Immature natural killer cell (primary cell): ENCODE data around the gene SSTR5. TPM values are rescaled to one million over a fixed set of nuclear protein-coding genes. Genes with fewer than 3 reads are reported as not detected.

Source experiments
- DNase-seq, 3 donors: peaks; one replicate each; pipeline ENCODE4 v3.0.0; 2022; ENCODE audit warnings: mixed read lengths in 1 of 3
- H3K27ac Mint-ChIP-seq, 6 donors: one replicate each; pipeline ENCODE4 v1.8.0; 2020; ENCODE audit warnings: mixed read lengths in 6 of 6, mild to moderate bottlenecking in 5 of 6, inconsistent platforms in 4 of 6, moderate library complexity in 3 of 6
- H3K27me3 Mint-ChIP-seq, 3 donors: one replicate each; pipeline ENCODE4 v1.8.0; 2020 to 2021; ENCODE audit warnings: low read depth in 3 of 3, mild to moderate bottlenecking in 3 of 3, mixed read lengths in 3 of 3, moderate library complexity in 3 of 3, inconsistent platforms in 1 of 3
- H3K36me3 Mint-ChIP-seq, 3 donors: one replicate each; pipeline ENCODE4 v1.8.0; 2020; ENCODE audit warnings: mixed read lengths in 3 of 3, inconsistent platforms in 2 of 3, mild to moderate bottlenecking in 2 of 3
- H3K4me1 Mint-ChIP-seq, 2 donors: one replicate each; pipeline ENCODE4 v1.8.0; 2020; ENCODE audit warnings: inconsistent platforms in 2 of 2, mild to moderate bottlenecking in 2 of 2, mixed read lengths in 2 of 2, moderate library complexity in 1 of 2
- H3K4me3 Mint-ChIP-seq, 5 donors: one replicate each; pipeline ENCODE4 v1.8.0; 2020; ENCODE audit warnings: mild to moderate bottlenecking in 5 of 5, mixed read lengths in 5 of 5, inconsistent platforms in 3 of 5, moderate library complexity in 3 of 5
- H3K9me3 Mint-ChIP-seq, 6 donors: one replicate each; pipeline ENCODE4 v1.8.0; 2020; ENCODE audit warnings: mild to moderate bottlenecking in 6 of 6, mixed read lengths in 6 of 6, inconsistent platforms in 4 of 6, moderate library complexity in 3 of 6
- polyA plus RNA-seq, 3 donors: library from polyadenylated mRNA; unstranded; fragments of 300-500 nt; fragmentation: Illumina TruSeq; gene quantifications; one replicate each; pipeline ENCODE4 v1.2.3, GENCODE V29; 2021

The SSTR5 gene
- polyA plus RNA-seq, 3 donors from 2014 or later = not detected

DNA sequence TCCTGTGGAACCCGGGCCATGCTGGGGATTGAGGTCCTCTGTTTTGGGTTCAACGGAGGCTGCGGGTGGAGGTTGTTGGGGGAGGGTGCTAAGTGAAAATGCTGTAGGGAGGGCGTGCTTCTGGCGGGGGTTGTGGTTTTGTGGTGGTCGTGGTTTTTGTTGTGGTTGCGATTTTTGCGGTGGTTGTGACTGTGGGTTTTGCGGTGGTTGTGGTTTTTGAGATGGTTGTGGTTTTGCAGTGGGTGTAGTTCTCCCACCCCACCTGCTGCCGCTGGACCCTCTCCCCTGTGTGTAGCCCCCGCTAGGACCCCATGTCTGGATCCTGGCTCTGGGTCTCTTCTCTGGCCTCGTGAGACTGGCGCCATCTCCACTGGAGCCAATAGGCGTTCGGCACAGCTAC, 4.9 kb upstream of the SSTR5 start:
- Mint-ChIP-seq H3K27ac (peak overlapping the region in 4 of 6 donors; percentile 51 to 80 (median 58)), H3K27me3 (peaks cover 3 to 8% (median 5%) of the 10 kb centered on the region in 3 donors), H3K9me3 (no peaks in the 10 kb centered on the region), H3K4me3 (peak overlapping the region in 2 of 5 donors; percentile 30 to 54), H3K4me1 (no peaks in the 10 kb centered on the region), H3K36me3 (no peaks in the 10 kb centered on the region)
- DNase-seq = no peak

GRCh38 chr16:1068451-1068850, 4.1 kb upstream of the SSTR5 start:
- H3K27ac Mint-ChIP-seq = no peak overlapping the region
- no peak overlapping the region for H3K4me3 Mint-ChIP-seq
- DNase-seq = no peak
- H3K36me3 Mint-ChIP-seq = no peaks in the 10 kb centered on the region
- no peaks in the 10 kb centered on the region for H3K4me1 Mint-ChIP-seq
- H3K9me3 Mint-ChIP-seq = no peaks in the 10 kb centered on the region
- peaks cover 3 to 8% (median 5%) of the 10 kb centered on the region in 3 donors for H3K27me3 Mint-ChIP-seq

- DNase-seq = no peak
- peaks cover 3 to 8% (median 5%) of the 10 kb centered on the region in 3 donors for H3K27me3 Mint-ChIP-seq
- no peak overlapping the region for H3K27ac Mint-ChIP-seq
- H3K9me3 Mint-ChIP-seq = no peaks in the 10 kb centered on the region
- H3K36me3 Mint-ChIP-seq = no peaks in the 10 kb centered on the region
- no peaks in the 10 kb centered on the region for H3K4me1 Mint-ChIP-seq
- H3K4me3 Mint-ChIP-seq = no peak overlapping the region
Measured at GRCh38 chr16:1069154-1069553, 3.4 kb upstream of the SSTR5 start.

DNA sequence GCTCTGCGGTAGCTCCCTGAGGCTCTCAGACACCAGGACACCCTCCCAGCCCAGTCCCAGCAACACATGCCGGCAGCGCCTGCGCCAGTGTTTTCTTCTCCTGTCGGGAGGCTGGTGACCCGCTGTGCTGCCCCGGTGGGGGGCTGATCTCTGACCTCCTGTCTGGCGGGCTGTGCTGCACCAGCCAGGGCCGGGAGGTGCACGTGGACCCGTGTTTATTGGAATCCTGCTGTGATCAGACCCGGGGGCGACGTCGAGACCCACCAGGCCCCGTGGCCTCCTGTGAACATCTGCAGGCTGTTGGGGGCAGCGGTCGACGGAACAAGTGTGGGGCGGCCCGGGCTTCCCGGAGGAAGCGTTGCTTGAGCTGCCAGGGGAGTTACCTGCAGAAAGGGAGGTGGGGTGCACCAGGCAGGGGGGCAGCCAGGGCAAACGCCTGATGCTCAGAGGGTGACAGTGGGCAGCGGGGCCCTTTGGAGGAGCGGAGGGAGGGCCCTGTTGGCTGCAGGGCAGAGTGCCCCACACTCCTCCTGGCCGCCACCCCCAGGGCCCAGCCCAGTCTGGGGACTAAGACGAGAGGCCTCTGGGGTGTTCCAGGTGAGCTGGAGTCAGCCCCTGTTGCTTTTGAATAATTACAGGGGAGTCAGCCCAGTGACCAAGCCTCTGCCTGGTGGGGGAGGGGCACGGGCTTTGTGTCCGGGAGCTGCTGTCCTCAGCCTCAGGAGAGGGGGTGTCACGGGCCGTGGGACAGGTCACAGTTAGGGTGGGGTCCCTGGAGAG, 2.3 kb upstream of the SSTR5 start:
- H3K9me3 Mint-ChIP-seq = no peaks in the 10 kb centered on the region
- no peak overlapping the region for H3K27ac Mint-ChIP-seq
- peaks cover 1 to 6% (median 3%) of the 10 kb centered on the region in 3 donors for H3K27me3 Mint-ChIP-seq
- no peak for DNase-seq
- H3K36me3 Mint-ChIP-seq = no peaks in the 10 kb centered on the region
- H3K4me3 Mint-ChIP-seq = no peak overlapping the region
- H3K4me1 Mint-ChIP-seq = no peaks in the 10 kb centered on the region

DNA sequence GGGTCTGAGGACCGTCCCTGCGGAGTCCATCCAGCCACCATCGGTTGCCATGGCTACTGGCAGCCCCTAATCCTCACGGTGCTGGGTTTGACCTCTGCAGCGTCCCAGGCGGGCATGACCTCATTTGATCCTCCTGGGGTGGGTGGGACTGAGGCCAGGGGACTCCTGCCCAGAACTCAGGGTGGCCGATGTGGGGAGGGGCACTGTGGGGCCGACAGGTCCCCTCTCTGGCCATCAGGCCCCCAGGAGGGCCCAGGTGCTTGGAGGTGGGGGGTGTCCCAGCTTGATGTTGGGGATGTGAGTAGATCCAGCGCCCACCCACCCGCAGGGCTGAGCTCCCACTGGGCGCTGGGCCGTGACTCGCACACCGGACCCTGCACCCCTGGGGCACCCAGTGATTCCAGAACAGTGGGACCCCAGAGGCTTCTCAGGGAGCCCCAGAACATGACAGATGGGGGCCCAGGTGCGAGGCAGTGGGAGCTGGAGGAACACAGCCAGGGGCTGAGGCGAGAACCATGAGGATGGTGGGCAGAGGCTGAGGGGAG, 1.6 kb upstream of the SSTR5 start:
- no peak overlapping the region for H3K27ac Mint-ChIP-seq
- no peak overlapping the region for H3K4me3 Mint-ChIP-seq
- no peaks in the 10 kb centered on the region for H3K9me3 Mint-ChIP-seq
- H3K27me3 Mint-ChIP-seq = peaks cover 1 to 6% (median 3%) of the 10 kb centered on the region in 3 donors
- H3K36me3 Mint-ChIP-seq = no peaks in the 10 kb centered on the region
- no peak for DNase-seq
- no peaks in the 10 kb centered on the region for H3K4me1 Mint-ChIP-seq

- Mint-ChIP-seq H3K4me3 (no peak overlapping the region), H3K4me1 (no peaks in the 10 kb centered on the region), H3K27ac (no peak overlapping the region), H3K9me3 (no peaks in the 10 kb centered on the region), H3K36me3 (no peaks in the 10 kb centered on the region), H3K27me3 (peaks cover 1 to 7% (median 5%) of the 10 kb centered on the region in 3 donors)
- no peak for DNase-seq
Measured at GRCh38 chr16:1071561-1072225, 854 bp upstream of the SSTR5 start.

DNA sequence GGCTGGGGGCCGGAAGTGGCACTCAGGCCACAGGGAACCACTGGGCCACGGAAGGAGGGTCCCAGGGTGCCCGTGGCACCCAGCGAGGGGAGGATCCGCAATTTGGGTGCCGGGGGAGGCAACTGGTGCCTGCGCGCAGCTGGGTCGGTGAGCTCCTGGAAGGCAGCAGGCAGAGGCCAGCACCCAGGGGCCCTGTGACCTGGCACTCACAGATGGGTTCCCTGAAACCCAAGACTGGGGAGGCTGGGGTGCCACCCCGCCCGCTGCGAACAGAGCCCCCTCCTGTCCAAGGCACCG, 663 bp downstream of the SSTR5 start:
- Mint-ChIP-seq H3K27ac (no peak overlapping the region), H3K9me3 (no peaks in the 10 kb centered on the region), H3K36me3 (no peaks in the 10 kb centered on the region), H3K4me1 (no peaks in the 10 kb centered on the region), H3K4me3 (no peak overlapping the region), H3K27me3 (peaks cover 1 to 6% (median 2%) of the 10 kb centered on the region in 3 donors)
- DNase-seq = no peak

DNA sequence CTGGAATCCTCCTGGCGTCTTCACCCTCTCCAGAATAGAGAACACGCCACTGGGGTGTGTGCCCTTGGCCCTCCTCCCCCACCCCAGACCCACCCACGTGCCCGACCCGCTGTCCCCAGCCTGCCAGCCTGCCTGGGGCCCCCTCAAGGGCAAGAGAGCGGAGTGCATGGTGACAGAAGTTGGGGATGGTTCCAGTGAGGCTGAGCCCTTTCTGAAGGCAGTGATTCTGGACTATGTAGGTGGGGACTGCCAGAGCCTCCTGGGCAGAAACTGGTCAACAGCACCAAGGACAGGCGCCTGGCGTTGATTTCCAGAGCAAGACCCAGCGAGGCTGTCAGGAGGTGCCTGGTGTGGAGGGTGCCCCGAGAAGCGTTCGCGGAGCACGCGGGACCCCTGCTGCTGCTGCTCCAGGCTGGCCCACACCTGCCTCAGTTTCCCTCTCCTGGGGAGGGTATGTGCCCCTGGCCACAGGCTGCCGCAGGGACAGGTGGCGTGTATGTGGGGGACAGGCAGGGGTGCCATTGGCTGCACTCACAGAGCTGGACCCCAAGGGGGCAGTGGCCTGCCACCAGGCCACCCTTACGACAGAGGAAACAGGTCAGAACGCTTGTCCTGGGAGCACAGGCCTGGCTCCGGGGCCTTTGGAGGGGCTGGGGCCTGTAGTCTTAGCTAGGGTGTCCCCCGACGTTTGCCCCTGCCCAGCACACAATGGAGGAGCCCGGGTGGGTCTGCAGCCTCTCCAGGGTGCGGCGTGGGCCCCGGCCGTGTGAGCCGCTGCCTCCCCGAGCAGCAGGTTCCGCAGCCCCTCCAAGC, 1.2 kb downstream of the SSTR5 start:
- H3K9me3 Mint-ChIP-seq = no peaks in the 10 kb centered on the region
- no peak overlapping the region for H3K27ac Mint-ChIP-seq
- no peaks in the 10 kb centered on the region for H3K4me1 Mint-ChIP-seq
- DNase-seq = no peak
- no peak overlapping the region for H3K4me3 Mint-ChIP-seq
- no peaks in the 10 kb centered on the region for H3K36me3 Mint-ChIP-seq
- H3K27me3 Mint-ChIP-seq = peaks cover 1 to 6% (median 2%) of the 10 kb centered on the region in 3 donors

DNA sequence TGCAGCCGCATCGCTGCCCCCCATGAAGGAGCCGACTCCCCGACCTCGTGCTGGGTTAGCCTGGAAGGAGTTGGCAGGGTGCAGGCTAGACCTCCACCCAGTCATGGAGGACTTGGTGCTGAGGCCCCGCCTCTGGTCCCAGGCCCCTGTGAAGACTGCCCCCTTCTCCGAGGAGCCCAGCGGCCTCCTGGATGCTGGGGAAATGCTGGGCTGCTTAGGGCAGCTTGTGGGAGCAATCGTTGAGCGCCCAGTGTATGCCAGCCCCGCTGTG, 1.8 kb downstream of the SSTR5 start:
- Mint-ChIP-seq H3K9me3 (no peaks in the 10 kb centered on the region), H3K36me3 (no peaks in the 10 kb centered on the region), H3K4me1 (no peaks in the 10 kb centered on the region), H3K4me3 (no peak overlapping the region), H3K27me3 (peaks cover 1 to 6% (median 2%) of the 10 kb centered on the region in 3 donors), H3K27ac (no peak overlapping the region)
- no peak for DNase-seq

DNA sequence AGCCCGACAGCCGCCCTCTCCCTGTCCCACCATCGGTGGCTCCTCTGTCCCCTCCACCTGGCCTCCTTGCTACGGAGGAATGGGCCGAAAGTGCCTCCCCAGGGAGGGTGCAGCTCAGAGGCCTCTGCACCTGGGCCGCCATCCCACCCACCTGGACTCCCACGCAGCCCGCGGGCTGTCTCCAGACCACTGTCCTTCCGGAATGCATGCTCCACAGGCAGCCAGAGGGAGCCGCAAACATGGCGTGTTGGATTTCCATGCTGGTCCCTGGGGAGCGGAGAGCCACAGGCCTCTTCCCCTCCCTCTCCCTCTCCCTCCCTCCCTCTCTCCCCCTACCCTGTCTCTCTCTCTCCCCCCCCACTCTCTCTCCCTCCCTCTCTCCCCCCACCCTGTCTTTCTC, 3.0 kb downstream of the SSTR5 start:
- H3K36me3 Mint-ChIP-seq = no peaks in the 10 kb centered on the region
- no peak for DNase-seq
- H3K4me1 Mint-ChIP-seq = no peaks in the 10 kb centered on the region
- no peak overlapping the region for H3K27ac Mint-ChIP-seq
- H3K9me3 Mint-ChIP-seq = no peaks in the 10 kb centered on the region
- peaks cover 1 to 6% (median 2%) of the 10 kb centered on the region in 3 donors for H3K27me3 Mint-ChIP-seq
- H3K4me3 Mint-ChIP-seq = no peak overlapping the region

DNA sequence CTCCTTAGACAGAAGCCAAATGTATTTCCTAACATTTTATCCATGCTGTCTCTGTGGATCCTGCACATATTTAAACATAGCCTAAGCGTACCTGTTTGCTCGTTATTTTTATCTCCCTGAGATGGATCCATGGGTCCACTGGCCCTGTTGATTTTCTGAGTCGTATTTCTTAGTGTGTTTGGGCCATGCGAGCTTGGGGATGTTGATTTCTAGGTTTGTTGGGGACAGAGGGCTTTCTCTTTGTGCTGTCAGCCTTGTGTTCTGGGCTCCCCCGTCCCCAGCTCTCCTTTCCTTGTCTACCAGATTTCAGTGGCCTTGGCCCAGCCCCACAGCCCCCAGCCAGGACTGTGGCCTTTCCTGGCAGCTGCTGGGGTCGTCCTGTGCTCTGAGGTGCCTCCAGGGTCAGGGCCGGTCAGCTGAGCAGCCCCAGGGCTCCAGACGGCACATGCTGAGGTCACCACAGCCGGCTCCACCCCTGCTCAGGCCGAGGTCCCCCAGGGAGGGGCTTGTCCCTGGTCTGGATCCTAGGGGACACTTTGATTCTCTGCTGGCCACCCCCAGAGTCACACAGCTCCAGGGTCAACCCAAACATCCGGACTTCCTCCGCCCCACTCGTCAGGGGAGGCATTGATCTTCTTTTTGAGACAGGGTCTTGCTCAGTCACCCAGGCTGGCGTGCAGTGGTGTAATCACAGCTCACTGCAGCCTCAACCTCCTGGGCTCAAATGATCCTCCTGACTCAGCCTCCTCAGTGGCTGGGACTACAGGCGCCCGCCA, 4.4 kb downstream of the SSTR5 start:
- H3K4me3 Mint-ChIP-seq = no peak overlapping the region
- DNase-seq = no peak
- H3K4me1 Mint-ChIP-seq = no peaks in the 10 kb centered on the region
- H3K27me3 Mint-ChIP-seq = peaks cover 1 to 6% (median 2%) of the 10 kb centered on the region in 3 donors
- no peaks in the 10 kb centered on the region for H3K36me3 Mint-ChIP-seq
- H3K27ac Mint-ChIP-seq = no peak overlapping the region
- no peaks in the 10 kb centered on the region for H3K9me3 Mint-ChIP-seq

- Mint-ChIP-seq H3K27me3 (peaks cover 0 to 6% (median 2%) of the 10 kb centered on the region in 3 donors), H3K4me3 (no peak overlapping the region), H3K4me1 (no peaks in the 10 kb centered on the region), H3K27ac (no peak overlapping the region), H3K9me3 (no peaks in the 10 kb centered on the region), H3K36me3 (no peaks in the 10 kb centered on the region)
- no peak for DNase-seq
Measured at GRCh38 chr16:1077877-1078578, 5.5 kb downstream of the SSTR5 start.

DNA sequence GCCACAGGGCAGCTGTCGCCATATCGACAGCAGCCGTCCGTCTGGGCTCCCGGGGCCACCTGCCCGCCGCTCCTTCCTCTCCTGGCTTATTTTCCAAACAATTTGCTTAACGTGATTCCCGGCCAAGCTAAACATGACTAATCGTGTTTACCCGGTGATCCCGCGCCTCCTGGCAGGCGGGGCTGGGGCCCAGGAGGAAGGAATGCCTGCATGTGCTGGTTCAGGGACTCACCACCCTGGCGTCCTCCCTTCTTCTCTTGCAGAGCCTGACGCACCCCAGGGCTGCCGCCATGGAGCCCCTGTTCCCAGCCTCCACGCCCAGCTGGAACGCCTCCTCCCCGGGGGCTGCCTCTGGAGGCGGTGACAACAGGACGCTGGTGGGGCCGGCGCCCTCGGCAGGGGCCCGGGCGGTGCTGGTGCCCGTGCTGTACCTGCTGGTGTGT, 6.1 kb downstream of the SSTR5 start:
- Mint-ChIP-seq H3K36me3 (no peaks in the 10 kb centered on the region), H3K27ac (no peak overlapping the region), H3K27me3 (peaks cover 0 to 6% (median 2%) of the 10 kb centered on the region in 3 donors), H3K9me3 (no peaks in the 10 kb centered on the region), H3K4me3 (no peak overlapping the region), H3K4me1 (no peaks in the 10 kb centered on the region)
- no peak for DNase-seq
